OCI-LY3 (cell line): ENCODE measurements around the gene NTRK1.

ENCODE experiments used
- H2AFZ ChIP-seq: fragments of 200-600, 300-600 bp; shearing (Covaris generic); 2 replicates; pipeline ENCODE4 v1.6.0; 2014; ENCODE audit warnings: antibody characterized with exemption, low read depth, low read length
- H3K27ac ChIP-seq: fragments of 200-600, 300-600 bp; sonication (generic); 2 replicates; pipeline ENCODE4 v1.5.1; 2014; ENCODE audit warnings: mild to moderate bottlenecking, low read length, moderate library complexity, mixed read lengths
- H3K27me3 ChIP-seq: fragments of 200-600, 300-600 bp; sonication (generic); 2 replicates; pipeline ENCODE4 v1.6.1; 2014; ENCODE audit warnings: low read depth, low read length, mixed read lengths
- H3K36me3 ChIP-seq: fragments of 200-600, 300-600 bp; sonication (generic); replicated peaks from 2 replicates; pipeline ENCODE3; 2014; ENCODE audit warnings: low read depth, low read length, mixed read lengths
- H3K4me1 ChIP-seq: fragments of 300-600, 200-600 bp; sonication (generic); 2 replicates; pipeline ENCODE4 v1.6.1; 2014; ENCODE audit warnings: low read length, mixed read lengths
- H3K4me2 ChIP-seq: fragments of 200-600, 300-600 bp; sonication (generic); 2 replicates; pipeline ENCODE4 v1.6.1; 2014; ENCODE audit warnings: low read length, mixed read lengths
- H3K4me3 ChIP-seq: fragments of 300-600, 200-600 bp; sonication (generic); 2 replicates; pipeline ENCODE4 v1.5.1; 2014; ENCODE audit warnings: antibody characterized with exemption, mild to moderate bottlenecking, low read length, moderate library complexity
- H3K79me2 ChIP-seq: fragments of 300-600, 200-600 bp; shearing (Covaris generic); 2 replicates; pipeline ENCODE4 v1.6.1; 2014; ENCODE audit warnings: mild to moderate bottlenecking, low read length, mixed read lengths
- H3K9ac ChIP-seq: fragments of 300-600, 200-600 bp; shearing (Covaris generic); 2 replicates; pipeline ENCODE4 v1.6.0; 2014; ENCODE audit warnings: mild to moderate bottlenecking, low read length, moderate library complexity
- H3K9me3 ChIP-seq: fragments of 200-600, 300-600 bp; shearing (Covaris generic); 2 replicates; pipeline ENCODE4 v1.6.1; 2014; ENCODE audit warnings: low read length, mixed read lengths; ENCODE audit not compliant: insufficient read depth
- H4K20me1 ChIP-seq: fragments of 200-600, 300-600 bp; sonication (generic); 2 replicates; pipeline ENCODE4 v1.6.1; 2016; ENCODE audit warnings: low read length, mixed read lengths; ENCODE audit not compliant: insufficient read depth
- CTCF ChIP-seq: fragments of 200-600, 300-600 bp; sonication (generic); IDR thresholded peaks from 2 replicates; pipeline ENCODE4 v1.5.1; 2014; ENCODE audit warnings: antibody characterized with exemption, low read length, low read depth
- EZH2phosphoT487 ChIP-seq: fragments of 200-600 bp; shearing (Covaris generic); IDR thresholded peaks from 2 replicates; pipeline ENCODE4 v1.6.1; 2018; ENCODE audit warnings: antibody characterized with exemption, mixed run types, low read depth

NTRK1 gene

DNA sequence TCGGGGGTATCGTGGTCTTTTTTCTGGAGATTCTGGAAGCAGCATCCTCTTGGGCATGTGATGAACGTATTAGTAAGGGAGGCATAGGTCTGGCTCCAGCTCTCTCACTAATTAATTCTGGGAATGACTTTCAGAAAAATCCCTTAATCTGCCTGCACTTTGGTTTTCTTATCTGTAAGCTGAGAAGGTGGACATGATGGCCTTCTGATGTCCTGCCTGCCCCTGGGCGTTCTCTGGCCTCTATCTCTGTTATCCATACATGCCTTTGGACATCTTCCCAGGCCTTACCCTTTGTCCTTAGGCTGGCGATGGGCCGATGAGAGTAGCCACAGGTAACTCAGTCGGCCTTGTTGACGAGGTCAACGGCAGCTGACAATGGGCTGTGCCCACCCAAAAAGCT is 8.8 kb downstream of the NTRK1 start:
- H3K36me3 ChIP-seq: no peaks in the 10 kb centered on the region
- TF ChIP-seq CTCF: no peak
- no peak for TF ChIP-seq EZH2phosphoT487
- no peaks in the 10 kb centered on the region for H3K79me2 ChIP-seq
- no peaks in the 10 kb centered on the region for H3K9me3 ChIP-seq
- H3K9ac ChIP-seq: no peak overlapping the region
- no peak overlapping the region for H3K4me2 ChIP-seq
- H2AFZ ChIP-seq: no peak overlapping the region
- H3K27me3 ChIP-seq: peaks cover 20% of the 10 kb centered on the region
- H3K4me3 ChIP-seq: no peak overlapping the region
- no peaks in the 10 kb centered on the region for H4K20me1 ChIP-seq
- no peak overlapping the region for H3K27ac ChIP-seq
- no peaks in the 10 kb centered on the region for H3K4me1 ChIP-seq

DNA sequence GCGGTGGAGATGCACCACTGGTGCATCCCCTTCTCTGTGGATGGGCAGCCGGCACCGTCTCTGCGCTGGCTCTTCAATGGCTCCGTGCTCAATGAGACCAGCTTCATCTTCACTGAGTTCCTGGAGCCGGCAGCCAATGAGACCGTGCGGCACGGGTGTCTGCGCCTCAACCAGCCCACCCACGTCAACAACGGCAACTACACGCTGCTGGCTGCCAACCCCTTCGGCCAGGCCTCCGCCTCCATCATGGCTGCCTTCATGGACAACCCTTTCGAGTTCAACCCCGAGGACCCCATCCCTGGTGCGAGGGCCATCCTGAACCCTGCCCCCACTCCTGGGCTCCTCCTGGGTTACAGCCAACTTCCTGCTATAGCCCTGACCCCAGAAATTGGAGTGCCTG is 13.0 kb downstream of the NTRK1 start:
- H3K4me1 ChIP-seq: no peaks in the 10 kb centered on the region
- no peak overlapping the region for H2AFZ ChIP-seq
- TF ChIP-seq CTCF (no peak), EZH2phosphoT487 (no peak)
- H3K36me3 ChIP-seq: no peaks in the 10 kb centered on the region
- H3K9me3 ChIP-seq: no peaks in the 10 kb centered on the region
- no peak overlapping the region for H3K27ac ChIP-seq
- H3K79me2 ChIP-seq: no peaks in the 10 kb centered on the region
- no peaks in the 10 kb centered on the region for H4K20me1 ChIP-seq
- no peak overlapping the region for H3K9ac ChIP-seq
- peaks cover 34% of the 10 kb centered on the region for H3K27me3 ChIP-seq
- no peak overlapping the region for H3K4me3 ChIP-seq
- H3K4me2 ChIP-seq: no peak overlapping the region

DNA sequence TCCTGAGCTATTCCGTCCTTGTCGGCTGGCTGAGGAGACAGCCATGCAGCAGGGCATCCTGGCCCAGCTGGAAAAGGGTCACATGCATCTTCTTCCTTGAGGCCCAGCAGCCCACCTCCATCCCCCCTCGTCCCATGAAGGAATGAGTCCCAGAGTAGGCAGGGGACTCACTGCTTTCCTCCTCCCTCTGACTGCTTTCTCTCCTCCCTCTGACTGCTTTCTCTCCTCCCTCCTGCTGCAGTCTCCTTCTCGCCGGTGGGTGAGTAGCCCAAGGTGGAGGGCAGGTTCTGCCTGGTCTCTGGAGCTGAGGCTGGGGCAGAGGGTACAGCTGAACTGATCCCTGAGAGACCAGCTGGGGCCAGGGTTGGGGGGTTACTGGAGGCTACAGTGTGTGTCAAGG is 13.5 kb downstream of the NTRK1 start:
- H3K4me1 ChIP-seq: no peaks in the 10 kb centered on the region
- no peak overlapping the region for H3K9ac ChIP-seq
- no peak overlapping the region for H3K27ac ChIP-seq
- no peak overlapping the region for H3K4me3 ChIP-seq
- no peaks in the 10 kb centered on the region for H3K79me2 ChIP-seq
- H4K20me1 ChIP-seq: no peaks in the 10 kb centered on the region
- H2AFZ ChIP-seq: no peak overlapping the region
- peaks cover 34% of the 10 kb centered on the region for H3K27me3 ChIP-seq
- TF ChIP-seq CTCF (no peak), EZH2phosphoT487 (no peak)
- H3K36me3 ChIP-seq: no peaks in the 10 kb centered on the region
- no peak overlapping the region for H3K4me2 ChIP-seq
- no peaks in the 10 kb centered on the region for H3K9me3 ChIP-seq

DNA sequence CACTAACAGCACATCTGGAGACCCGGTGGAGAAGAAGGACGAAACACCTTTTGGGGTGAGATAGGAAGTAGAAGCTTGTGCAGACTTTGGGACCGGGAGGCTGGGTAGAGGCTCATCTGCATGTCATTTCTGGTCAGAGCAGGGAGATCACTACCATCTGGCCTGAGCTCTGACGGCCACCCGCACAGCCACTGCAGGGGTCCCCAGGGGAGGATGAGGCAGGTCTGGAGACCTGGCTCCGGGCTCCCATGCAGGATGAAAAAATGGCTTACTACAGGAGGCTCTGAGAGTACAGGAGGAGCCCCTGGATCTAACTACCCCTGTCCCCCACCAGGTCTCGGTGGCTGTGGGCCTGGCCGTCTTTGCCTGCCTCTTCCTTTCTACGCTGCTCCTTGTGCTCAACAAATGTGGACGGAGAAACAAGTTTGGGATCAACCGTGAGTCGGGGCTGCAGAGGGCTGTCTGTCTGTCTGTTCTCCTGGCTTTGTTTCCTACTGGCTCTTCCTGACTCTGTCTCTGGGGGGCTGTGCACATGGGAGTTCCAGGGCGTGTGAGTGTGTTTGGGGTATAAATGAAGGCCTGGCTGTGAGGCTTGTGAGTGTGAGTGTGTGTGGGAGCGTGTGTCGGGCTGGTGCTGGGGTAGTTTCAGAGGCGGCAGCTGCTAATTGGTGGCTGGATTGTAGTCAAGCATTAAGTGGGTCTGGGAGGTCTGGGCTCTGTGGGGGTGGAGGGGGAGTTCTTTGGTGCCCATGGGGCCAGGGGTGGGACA is 14.1 kb downstream of the NTRK1 start:
- Histone ChIP-seq H3K4me1 (no peaks in the 10 kb centered on the region), H3K4me2 (no peak overlapping the region), H2AFZ (no peak overlapping the region), H3K79me2 (no peaks in the 10 kb centered on the region), H3K27me3 (peaks cover 34% of the 10 kb centered on the region), H4K20me1 (no peaks in the 10 kb centered on the region), H3K9me3 (no peaks in the 10 kb centered on the region), H3K9ac (no peak overlapping the region), H3K4me3 (no peak overlapping the region), H3K36me3 (no peaks in the 10 kb centered on the region), H3K27ac (no peak overlapping the region)
- TF ChIP-seq CTCF: no peak
- TF ChIP-seq EZH2phosphoT487: no peak
